ENCODE measurements around the gene GAB2.

GAB2 gene

GRCh38 chr11:78217650-78218541 lies 199.7 kb downstream of the GAB2 start:
- DNase-seq = no peak

- no peak for DNase-seq
These were observed 200.9 kb downstream of the GAB2 start for GRCh38 chr11:78216571-78217287.

- no peak for DNase-seq
These were observed 201.6 kb downstream of the GAB2 start for GRCh38 chr11:78216021-78216420.

GRCh38 chr11:78214331-78215194 lies 203.1 kb downstream of the GAB2 start:
- DNase-seq = no peak

- no peak for DNase-seq
These were observed 203.9 kb downstream of the GAB2 start for GRCh38 chr11:78213526-78214330.

GRCh38 chr11:78212586-78213371 lies 204.8 kb downstream of the GAB2 start:
- DNase-seq = no peak

GRCh38 chr11:78211565-78211964 lies 206.1 kb downstream of the GAB2 start:
- no peak for DNase-seq

GRCh38 chr11:78210000-78210608 lies 207.5 kb downstream of the GAB2 start:
- DNase-seq = no peak

- DNase-seq = no peak
These were observed 208.1 kb downstream of the GAB2 start for GRCh38 chr11:78209478-78209877.

GRCh38 chr11:78208257-78209165 lies 209.1 kb downstream of the GAB2 start:
- no peak for DNase-seq

GRCh38 chr11:78207532-78208256 lies 209.9 kb downstream of the GAB2 start:
- no peak for DNase-seq

- DNase-seq = no peak
These were observed 211.9 kb downstream of the GAB2 start for GRCh38 chr11:78205691-78206090.

- DNase-seq = no peak
These were observed 212.4 kb downstream of the GAB2 start for GRCh38 chr11:78205256-78205655.

GRCh38 chr11:78203184-78203583 lies 214.4 kb downstream of the GAB2 start:
- no peak for DNase-seq

- DNase-seq = no peak
These were observed 214.9 kb downstream of the GAB2 start for GRCh38 chr11:78202733-78203167.

GRCh38 chr11:78201096-78201818 lies 216.4 kb downstream of the GAB2 start:
- DNase-seq = no peak

GRCh38 chr11:78200553-78200952 lies 217.1 kb downstream of the GAB2 start:
- no peak for DNase-seq

GRCh38 chr11:78200061-78200460 lies 217.6 kb downstream of the GAB2 start:
- DNase-seq = no peak

GRCh38 chr11:78199653-78200015 lies 218.0 kb downstream of the GAB2 start:
- no peak for DNase-seq

All from SHP77 treated with DMSO at 0.1 percent for 48 hours (cell line).